ENCODE measurements around the gene RPL35. TPM values are rescaled to one million over a fixed set of nuclear protein-coding genes. Genes with fewer than 3 reads are reported as not detected.

Gene RPL35
- total RNA-seq, 1 experiment from 2014 or later, result 1,637 TPM

DNA sequence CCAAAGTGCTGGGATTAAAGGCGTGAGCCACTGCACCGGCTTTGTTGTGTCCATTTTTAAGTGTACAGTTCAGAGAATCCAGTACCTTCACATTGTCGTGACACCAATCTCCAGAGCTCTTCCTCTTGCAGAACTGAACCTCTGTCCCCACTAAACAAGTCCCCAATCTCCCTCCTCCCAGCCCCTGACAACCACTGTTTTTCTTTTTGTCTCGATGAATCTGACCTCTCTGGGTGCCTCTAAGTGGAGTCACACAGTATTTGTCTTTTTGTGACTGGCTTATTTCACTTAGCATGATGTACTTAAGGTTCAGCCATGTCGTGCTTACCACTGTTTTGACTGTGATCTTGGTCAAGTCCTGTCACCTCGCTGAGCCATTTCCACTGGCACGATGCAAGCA, 6.9 kb downstream of the RPL35 start:
- Histone ChIP-seq H3K9me3 (ENCODE audit: low read depth, low read length, poor library complexity, severe bottlenecking) (no peaks in the 10 kb centered on the region), H3K27me3 (replicated peaks; ENCODE audit: insufficient read depth, low read depth, low read length, poor library complexity) (no peaks in the 10 kb centered on the region), H3K4me1 (ENCODE audit: insufficient read depth, low read length, poor library complexity, severe bottlenecking) (peaks cover 17% of the 10 kb centered on the region), H3K4me3 (ENCODE audit: low read depth, low read length, poor library complexity, severe bottlenecking) (no peak overlapping the region), H3K27ac (ENCODE audit: low read depth, low read length, poor library complexity, severe bottlenecking) (peak overlapping the region; percentile 45), H3K36me3 (ENCODE audit: insufficient read depth, low read length, poor library complexity, severe bottlenecking) (peaks cover 33% of the 10 kb centered on the region)
- ChIA-PET CTCF (interaction anchor here (0.6 kb wide), 1 partner anchor 9 kb away, joined by 3 read pairs; no protein-coding TSS in a partner anchor), POLR2A (ENCODE audit: low non-redundant PET) (interaction anchor here (0.6 kb wide), 2 partner anchors 23 to 278 kb away, joined by 5 to 8 read pairs; no protein-coding TSS in a partner anchor)
- intact Hi-C loops (cut with micrococcal nuclease; ENCODE audit: unreplicated experiment), result loop anchor here (5.0 to 10.0 kb wide), 4 partner anchors 238 to 520 kb away; partner anchors contain the start of genes PSMB7 and SCAI
- no peak for DNase-seq (ENCODE audit: low spot score)
- BruUV-seq (replicated peaks), result no TSS peak
- TF ChIP-seq, protein P1, sequence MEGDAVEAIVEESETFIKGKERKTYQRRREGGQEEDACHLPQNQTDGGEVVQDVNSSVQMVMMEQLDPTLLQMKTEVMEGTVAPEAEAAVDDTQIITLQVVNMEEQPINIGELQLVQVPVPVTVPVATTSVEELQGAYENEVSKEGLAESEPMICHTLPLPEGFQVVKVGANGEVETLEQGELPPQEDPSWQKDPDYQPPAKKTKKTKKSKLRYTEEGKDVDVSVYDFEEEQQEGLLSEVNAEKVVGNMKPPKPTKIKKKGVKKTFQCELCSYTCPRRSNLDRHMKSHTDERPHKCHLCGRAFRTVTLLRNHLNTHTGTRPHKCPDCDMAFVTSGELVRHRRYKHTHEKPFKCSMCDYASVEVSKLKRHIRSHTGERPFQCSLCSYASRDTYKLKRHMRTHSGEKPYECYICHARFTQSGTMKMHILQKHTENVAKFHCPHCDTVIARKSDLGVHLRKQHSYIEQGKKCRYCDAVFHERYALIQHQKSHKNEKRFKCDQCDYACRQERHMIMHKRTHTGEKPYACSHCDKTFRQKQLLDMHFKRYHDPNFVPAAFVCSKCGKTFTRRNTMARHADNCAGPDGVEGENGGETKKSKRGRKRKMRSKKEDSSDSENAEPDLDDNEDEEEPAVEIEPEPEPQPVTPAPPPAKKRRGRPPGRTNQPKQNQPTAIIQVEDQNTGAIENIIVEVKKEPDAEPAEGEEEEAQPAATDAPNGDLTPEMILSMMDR (conservative IDR thresholded peaks at IDR 0.05; ENCODE audit: low read depth, low read length), result no peak
- TF ChIP-seq EZH2 (IDR thresholded peaks at IDR 0.05; ENCODE audit: borderline replicate concordance, low read depth, low read length, poor library complexity, severe bottlenecking), result no peak

DNA sequence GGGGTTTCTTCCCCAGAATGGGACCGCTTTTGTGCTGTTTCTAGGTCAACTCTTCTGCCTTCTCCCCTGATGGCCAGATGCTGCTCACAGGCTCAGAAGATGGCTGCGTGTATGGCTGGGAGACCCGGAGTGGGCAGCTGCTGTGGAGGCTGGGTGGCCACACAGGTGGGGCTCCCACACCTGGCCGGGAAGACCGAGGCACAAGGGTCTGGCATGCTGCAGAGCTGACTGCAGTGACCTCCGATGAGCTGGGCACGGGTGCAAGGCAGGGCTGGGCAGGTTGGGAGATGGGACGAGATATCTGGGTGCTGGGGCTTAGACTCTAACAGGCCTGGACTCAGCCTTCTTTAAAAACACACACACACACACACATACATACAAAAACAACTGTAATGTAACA, 7.6 kb downstream of the RPL35 start:
- H3K27me3 ChIP-seq (replicated peaks; ENCODE audit: insufficient read depth, low read depth, low read length, poor library complexity), result no peaks in the 10 kb centered on the region
- no peak overlapping the region for H3K27ac ChIP-seq (ENCODE audit: low read depth, low read length, poor library complexity, severe bottlenecking)
- intact Hi-C loops (cut with micrococcal nuclease; ENCODE audit: unreplicated experiment), result loop anchor here (5.0 to 10.0 kb wide), 4 partner anchors 237 to 521 kb away; partner anchors contain the start of genes PSMB7 and SCAI
- DNase-seq (ENCODE audit: low spot score), result no peak
- TF ChIP-seq, protein P1 (conservative IDR thresholded peaks at IDR 0.05; ENCODE audit: low read depth, low read length), result no peak
- no peak for TF ChIP-seq EZH2 (IDR thresholded peaks at IDR 0.05; ENCODE audit: borderline replicate concordance, low read depth, low read length, poor library complexity, severe bottlenecking)
- POLR2A ChIA-PET (ENCODE audit: low non-redundant PET), result no interaction called here
- peaks cover 27% of the 10 kb centered on the region for H3K36me3 ChIP-seq (ENCODE audit: insufficient read depth, low read length, poor library complexity, severe bottlenecking)
- H3K4me1 ChIP-seq (ENCODE audit: insufficient read depth, low read length, poor library complexity, severe bottlenecking), result peaks cover 10% of the 10 kb centered on the region
- BruUV-seq (replicated peaks), result no TSS peak
- H3K9me3 ChIP-seq (ENCODE audit: low read depth, low read length, poor library complexity, severe bottlenecking), result no peaks in the 10 kb centered on the region
- no peak overlapping the region for H3K4me3 ChIP-seq (ENCODE audit: low read depth, low read length, poor library complexity, severe bottlenecking)
- CTCF ChIA-PET, result interaction anchor here (0.6 to 3.0 kb wide), 4 partner anchors 8 to 1632 kb away, joined by 3 to 58 read pairs (median 3); partner anchors contain the start of gene NR6A1

DNA sequence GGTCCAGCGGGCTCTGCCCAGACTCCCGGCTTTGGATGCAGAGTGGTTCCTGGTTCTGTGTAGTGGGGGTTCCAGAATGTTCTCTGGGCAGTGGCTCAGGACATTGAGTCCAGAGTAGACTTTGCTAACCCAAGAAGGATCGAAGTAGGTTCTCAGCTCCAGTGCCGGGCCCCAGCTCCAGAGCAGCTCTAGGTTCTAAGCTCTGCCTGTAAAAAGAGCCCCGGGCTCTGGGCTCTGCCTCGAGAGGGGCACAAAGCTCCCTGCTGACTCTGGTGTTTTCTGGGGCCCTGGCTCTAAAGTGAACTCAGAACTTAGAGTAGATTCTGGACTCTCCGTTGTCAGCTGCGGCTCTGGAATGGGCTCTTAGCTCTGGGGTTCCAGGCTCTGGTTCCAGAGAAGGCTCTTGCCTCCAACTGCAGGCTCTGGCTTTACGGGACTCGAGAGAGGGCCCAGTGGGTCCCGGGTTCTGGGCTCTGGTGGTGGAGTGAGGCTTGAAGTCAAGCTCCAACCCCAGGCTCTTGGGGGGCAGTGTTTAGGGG, 8.1 kb downstream of the RPL35 start:
- intact Hi-C loops (cut with micrococcal nuclease; ENCODE audit: unreplicated experiment), result loop anchor here (1.0 to 10.0 kb wide), 5 partner anchors 79 to 521 kb away; partner anchors contain the start of genes PSMB7 and SCAI
- DNase-seq (ENCODE audit: low spot score), result no peak
- BruUV-seq (replicated peaks), result no TSS peak
- H3K4me1 ChIP-seq (ENCODE audit: insufficient read depth, low read length, poor library complexity, severe bottlenecking), result peaks cover 6% of the 10 kb centered on the region
- POLR2A ChIA-PET (ENCODE audit: low non-redundant PET), result no interaction called here
- H3K27me3 ChIP-seq (replicated peaks; ENCODE audit: insufficient read depth, low read depth, low read length, poor library complexity), result no peaks in the 10 kb centered on the region
- no peaks in the 10 kb centered on the region for H3K9me3 ChIP-seq (ENCODE audit: low read depth, low read length, poor library complexity, severe bottlenecking)
- TF ChIP-seq, protein P1 (conservative IDR thresholded peaks at IDR 0.05; ENCODE audit: low read depth, low read length), result no peak
- no peak for TF ChIP-seq EZH2 (IDR thresholded peaks at IDR 0.05; ENCODE audit: borderline replicate concordance, low read depth, low read length, poor library complexity, severe bottlenecking)
- no peak overlapping the region for H3K27ac ChIP-seq (ENCODE audit: low read depth, low read length, poor library complexity, severe bottlenecking)
- CTCF ChIA-PET, result interaction anchor here (0.6 to 3.0 kb wide), 12 partner anchors 14 to 1631 kb away, joined by 3 to 58 read pairs (median 3); partner anchors contain the start of genes NR6A1 and OLFML2A
- peak overlapping the region; percentile 44 for H3K4me3 ChIP-seq (ENCODE audit: low read depth, low read length, poor library complexity, severe bottlenecking)
- peaks cover 22% of the 10 kb centered on the region for H3K36me3 ChIP-seq (ENCODE audit: insufficient read depth, low read length, poor library complexity, severe bottlenecking)

Data from A673 (cell line).